ENCODE results near the gene AREG.
"Not testable (repeated sequence)": the region's sequence is repeated elsewhere in the genome, so short reads cannot be mapped to it uniquely, and the experiment has no call there.

AREG gene

GRCh38 chr4:74444891-74445642 lies at the start of gene AREG:
Gene AREG (plus strand): TSS chr4:74445136. CDS start chr4:74445346, 210 bp downstream.
- peak; percentile 85 for FAIRE-seq

GRCh38 chr4:74395633-74396032 lies 49.3 kb upstream of the AREG start:
- DNase-seq (ENCODE audit: insufficient read length, low spot score): no peak
- FAIRE-seq: no peak

More at GRCh38 chr4:74444891-74445642, at the start of gene AREG:
- DNase-seq (ENCODE audit: insufficient read length, low spot score): peak; percentile 66

GRCh38 chr4:74397748-74398426 lies 47.0 kb upstream of the AREG start:
- FAIRE-seq: peak; percentile 26
- no peak for DNase-seq (ENCODE audit: insufficient read length, low spot score)

- not testable (repeated sequence) for DNase-seq (ENCODE audit: insufficient read length, low spot score); FAIRE-seq
Observed at GRCh38 chr4:74398894-74399589, 45.9 kb upstream of the AREG start.

GRCh38 chr4:74400395-74400794 lies 44.5 kb upstream of the AREG start:
- FAIRE-seq: no peak

GRCh38 chr4:74402692-74403456 lies 42.1 kb upstream of the AREG start:
- DNase-seq (ENCODE audit: insufficient read length, low spot score) (peak; percentile 1), FAIRE-seq (peak; percentile 63)

More at GRCh38 chr4:74400395-74400794, 44.5 kb upstream of the AREG start:
- no peak for DNase-seq (ENCODE audit: insufficient read length, low spot score)

- FAIRE-seq (no peak), DNase-seq (ENCODE audit: insufficient read length, low spot score) (no peak)
Observed at GRCh38 chr4:74407891-74408290, 37.0 kb upstream of the AREG start.

- no peak for FAIRE-seq
Observed at GRCh38 chr4:74408639-74409038, 36.3 kb upstream of the AREG start.

GRCh38 chr4:74410272-74410671 lies 34.7 kb upstream of the AREG start:
- DNase-seq (ENCODE audit: insufficient read length, low spot score) (no peak), FAIRE-seq (no peak)

More at GRCh38 chr4:74408639-74409038, 36.3 kb upstream of the AREG start:
- DNase-seq (ENCODE audit: insufficient read length, low spot score): no peak

GRCh38 chr4:74412225-74412624 lies 32.7 kb upstream of the AREG start:
- FAIRE-seq: no peak
- DNase-seq (ENCODE audit: insufficient read length, low spot score): no peak

GRCh38 chr4:74413265-74413664 lies 31.7 kb upstream of the AREG start:
- DNase-seq (ENCODE audit: insufficient read length, low spot score): no peak
- no peak for FAIRE-seq

- FAIRE-seq: no peak
Observed at GRCh38 chr4:74414149-74414809, 30.7 kb upstream of the AREG start.

GRCh38 chr4:74415602-74416300 lies 29.2 kb upstream of the AREG start:
- DNase-seq (ENCODE audit: insufficient read length, low spot score) (no peak), FAIRE-seq (no peak)

More at GRCh38 chr4:74414149-74414809, 30.7 kb upstream of the AREG start:
- DNase-seq (ENCODE audit: insufficient read length, low spot score): no peak

- DNase-seq (ENCODE audit: insufficient read length, low spot score) (no peak), FAIRE-seq (no peak)
Observed at GRCh38 chr4:74418063-74418670, 26.8 kb upstream of the AREG start.

GRCh38 chr4:74420863-74421262 lies 24.1 kb upstream of the AREG start:
- FAIRE-seq: no peak
- no peak for DNase-seq (ENCODE audit: insufficient read length, low spot score)

- DNase-seq (ENCODE audit: insufficient read length, low spot score) (no peak), FAIRE-seq (no peak)
Observed at GRCh38 chr4:74423104-74423503, 21.8 kb upstream of the AREG start.

- DNase-seq (ENCODE audit: insufficient read length, low spot score): no peak
- FAIRE-seq: peak; percentile 53
Observed at GRCh38 chr4:74424111-74424510, 20.8 kb upstream of the AREG start.

- FAIRE-seq: peak; percentile 4
- no peak for DNase-seq (ENCODE audit: insufficient read length, low spot score)
Observed at GRCh38 chr4:74426101-74426500, 18.8 kb upstream of the AREG start.

- no peak for FAIRE-seq
Observed at GRCh38 chr4:74428276-74428675, 16.7 kb upstream of the AREG start.

More at GRCh38 chr4:74428276-74428675, 16.7 kb upstream of the AREG start:
- no peak for DNase-seq (ENCODE audit: insufficient read length, low spot score)
